DOHH2 (cell line): ENCODE measurements around the gene ALDH5A1.
A peak's percentile ranks its signal among the peaks of the same experiment; 100 is the strongest.
"Not testable (repeated sequence)": the region's sequence is repeated elsewhere in the genome, so short reads cannot be mapped to it uniquely, and the experiment has no call there.

Experiments
- H3F3A ChIP-seq: fragments of 200-600 bp; sonication (generic), shearing (Covaris generic); 2 replicates; pipeline ENCODE4 v1.6.0; 2016; ENCODE audit warnings: antibody characterized with exemption, mild to moderate bottlenecking; ENCODE audit not compliant: control insufficient read depth, insufficient read depth
- H3K27ac ChIP-seq: fragments of 200-600 bp; sonication (generic); 2 replicates; pipeline ENCODE4 v1.5.1; 2014; ENCODE audit warnings: low read depth, mild to moderate bottlenecking, low read length, moderate library complexity
- H3K27me3 ChIP-seq: fragments of 200-600 bp; sonication (generic); 2 replicates; pipeline ENCODE4 v1.6.1; 2014; ENCODE audit warnings: mild to moderate bottlenecking, low read length, mixed read lengths; ENCODE audit not compliant: control insufficient read depth
- H3K36me3 ChIP-seq: fragments of 200-600 bp; sonication (generic); 2 replicates; pipeline ENCODE4 v1.6.1; 2014; ENCODE audit warnings: mild to moderate bottlenecking, low read length, moderate library complexity, mixed read lengths; ENCODE audit not compliant: control insufficient read depth
- H3K4me1 ChIP-seq: fragments of 200-600 bp; sonication (generic); 2 replicates; pipeline ENCODE4 v1.6.1; 2014; ENCODE audit warnings: mild to moderate bottlenecking, low read length, mixed read lengths; ENCODE audit not compliant: control insufficient read depth
- H3K4me2 ChIP-seq: fragments of 200-600 bp; sonication (generic); 2 replicates; pipeline ENCODE4 v1.6.0; 2014; ENCODE audit warnings: mild to moderate bottlenecking, low read length, moderate library complexity
- H3K4me3 ChIP-seq: fragments of 200-600 bp; sonication (generic); 2 replicates; pipeline ENCODE4 v1.5.1; 2014; ENCODE audit warnings: mild to moderate bottlenecking, low read length, mixed read lengths
- H3K79me2 ChIP-seq: fragments of 200-600 bp; sonication (generic); 2 replicates; pipeline ENCODE4 v1.6.1; 2014; ENCODE audit warnings: mild to moderate bottlenecking, low read length, mixed read lengths; ENCODE audit not compliant: control insufficient read depth
- H3K9me2 ChIP-seq: fragments of 200-600 bp; sonication (generic); replicated peaks from 2 replicates; pipeline ENCODE4 v1.6.1; 2014; ENCODE audit warnings: mild to moderate bottlenecking, low read length, mixed read lengths; ENCODE audit not compliant: control insufficient read depth
- H3K9me3 ChIP-seq: fragments of 200-600 bp; sonication (generic); 2 replicates; pipeline ENCODE4 v1.6.1; 2014; ENCODE audit warnings: antibody characterized with exemption, low read length, mixed read lengths; ENCODE audit not compliant: control insufficient read depth, insufficient read depth
- H4K20me1 ChIP-seq: fragments of 200-600 bp; sonication (generic); 2 replicates; pipeline ENCODE4 v1.6.0; 2014; ENCODE audit warnings: low read depth, mild to moderate bottlenecking, antibody characterized with exemption, low read length, moderate library complexity; ENCODE audit not compliant: control insufficient read depth, insufficient read depth
- EZH2phosphoT487 ChIP-seq: fragments of 200-600 bp; sonication (generic); IDR thresholded peaks from 2 replicates; pipeline ENCODE4 v1.6.1; 2017; ENCODE audit warnings: borderline replicate concordance, mild to moderate bottlenecking, antibody characterized with exemption, low read length, moderate library complexity, mixed read lengths
- TF ChIP-seq, protein P1 (sequence below): fragments of 200-600 bp; sonication (generic); IDR thresholded peaks from one replicate; pipeline ENCODE4 v1.5.1; 2014; ENCODE audit warnings: antibody characterized with exemption, mild to moderate bottlenecking, low read depth, low read length; ENCODE audit not compliant: poor library complexity, severe bottlenecking

The ALDH5A1 gene

DNA sequence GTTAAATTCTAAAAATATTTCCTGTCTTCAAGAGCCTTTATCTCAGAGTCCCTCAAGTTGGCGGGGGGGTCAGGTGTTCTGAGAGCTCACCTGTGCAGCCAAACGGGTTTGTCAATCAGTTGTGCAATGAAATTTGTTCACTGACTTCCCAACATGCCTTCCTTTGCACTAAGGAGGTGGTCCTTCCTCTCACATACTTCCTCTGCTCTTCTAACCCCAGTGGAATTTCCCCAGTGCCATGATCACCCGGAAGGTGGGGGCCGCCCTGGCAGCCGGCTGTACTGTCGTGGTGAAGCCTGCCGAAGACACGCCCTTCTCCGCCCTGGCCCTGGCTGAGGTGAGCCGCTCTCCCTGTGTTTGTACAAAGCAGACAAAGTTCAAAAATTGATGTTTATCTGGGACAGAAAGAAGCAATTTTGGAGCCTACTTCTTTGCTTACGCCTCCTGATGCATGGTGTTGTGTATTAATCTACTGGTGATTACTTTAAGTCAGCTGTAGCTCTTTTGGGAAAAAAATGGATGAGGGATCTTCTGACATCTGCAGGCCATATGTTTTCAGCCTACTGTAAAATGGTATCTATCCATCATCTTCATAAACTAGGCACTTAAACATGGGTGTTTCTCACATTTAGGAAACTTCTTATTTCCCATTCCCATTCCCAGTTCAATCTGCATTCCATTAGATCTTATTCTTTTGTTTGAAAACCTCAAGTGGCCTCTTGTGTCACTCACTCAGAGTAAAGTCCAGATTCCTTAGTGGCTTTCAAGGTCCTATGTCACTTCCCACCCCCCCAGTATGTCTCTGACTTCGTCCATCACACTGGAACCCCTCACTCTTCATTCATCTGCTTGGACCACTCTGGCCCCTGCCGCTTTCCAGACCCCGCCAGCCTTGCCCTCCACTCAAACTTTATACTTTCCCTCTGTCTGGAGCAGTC, 10.1 kb downstream of the ALDH5A1 start:
- no peaks in the 10 kb centered on the region for H4K20me1 ChIP-seq
- H3K79me2 ChIP-seq = no peaks in the 10 kb centered on the region
- TF ChIP-seq EZH2phosphoT487 = no peak
- TF ChIP-seq, protein P1, sequence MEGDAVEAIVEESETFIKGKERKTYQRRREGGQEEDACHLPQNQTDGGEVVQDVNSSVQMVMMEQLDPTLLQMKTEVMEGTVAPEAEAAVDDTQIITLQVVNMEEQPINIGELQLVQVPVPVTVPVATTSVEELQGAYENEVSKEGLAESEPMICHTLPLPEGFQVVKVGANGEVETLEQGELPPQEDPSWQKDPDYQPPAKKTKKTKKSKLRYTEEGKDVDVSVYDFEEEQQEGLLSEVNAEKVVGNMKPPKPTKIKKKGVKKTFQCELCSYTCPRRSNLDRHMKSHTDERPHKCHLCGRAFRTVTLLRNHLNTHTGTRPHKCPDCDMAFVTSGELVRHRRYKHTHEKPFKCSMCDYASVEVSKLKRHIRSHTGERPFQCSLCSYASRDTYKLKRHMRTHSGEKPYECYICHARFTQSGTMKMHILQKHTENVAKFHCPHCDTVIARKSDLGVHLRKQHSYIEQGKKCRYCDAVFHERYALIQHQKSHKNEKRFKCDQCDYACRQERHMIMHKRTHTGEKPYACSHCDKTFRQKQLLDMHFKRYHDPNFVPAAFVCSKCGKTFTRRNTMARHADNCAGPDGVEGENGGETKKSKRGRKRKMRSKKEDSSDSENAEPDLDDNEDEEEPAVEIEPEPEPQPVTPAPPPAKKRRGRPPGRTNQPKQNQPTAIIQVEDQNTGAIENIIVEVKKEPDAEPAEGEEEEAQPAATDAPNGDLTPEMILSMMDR = no peak
- H3K4me2 ChIP-seq = no peak overlapping the region
- H3K9me3 ChIP-seq = no peaks in the 10 kb centered on the region
- peaks cover 19% of the 10 kb centered on the region for H3K36me3 ChIP-seq
- no peaks in the 10 kb centered on the region for H3F3A ChIP-seq
- no peaks in the 10 kb centered on the region for H3K4me1 ChIP-seq
- H3K27ac ChIP-seq = no peak overlapping the region
- no peaks in the 10 kb centered on the region for H3K27me3 ChIP-seq
- H3K4me3 ChIP-seq = no peak overlapping the region
- no peaks in the 10 kb centered on the region for H3K9me2 ChIP-seq

DNA sequence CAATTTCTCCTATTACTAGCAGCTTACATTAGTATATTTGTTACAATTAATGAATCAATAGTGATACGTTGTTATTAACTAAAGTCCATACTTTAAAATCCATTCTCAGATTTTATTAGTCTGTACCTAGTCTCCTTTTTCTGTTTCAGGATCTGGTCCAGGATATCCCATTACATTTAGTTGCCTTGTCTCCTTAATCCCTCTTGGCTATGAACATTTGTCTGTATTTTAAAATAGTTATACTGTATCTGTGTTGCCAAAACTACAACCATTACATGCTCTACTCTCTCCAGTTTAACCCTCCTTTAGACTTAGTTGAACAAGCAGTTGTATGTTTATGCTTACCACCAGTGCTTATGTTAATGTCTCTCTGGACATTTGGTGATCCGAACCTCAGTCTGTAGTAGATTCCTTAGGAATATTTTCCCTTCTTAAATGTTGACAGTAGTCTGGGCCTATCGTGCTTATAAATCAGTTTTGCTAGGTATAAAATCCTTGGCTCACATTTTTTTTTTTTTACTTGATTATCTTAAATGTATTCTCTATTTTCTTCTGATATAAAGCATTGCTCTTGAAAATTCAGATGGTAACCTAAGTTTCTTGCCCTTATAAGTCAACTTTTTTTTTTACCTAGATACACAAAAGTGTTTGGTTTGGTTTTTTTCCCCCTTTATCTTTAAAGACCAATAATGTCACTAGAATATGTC, 12.2 kb downstream of the ALDH5A1 start:
- H3K4me1 ChIP-seq = no peaks in the 10 kb centered on the region
- H3K9me2 ChIP-seq = no peaks in the 10 kb centered on the region
- H4K20me1 ChIP-seq = no peaks in the 10 kb centered on the region
- no peaks in the 10 kb centered on the region for H3K79me2 ChIP-seq
- TF ChIP-seq EZH2phosphoT487 = no peak
- TF ChIP-seq, protein P1 = no peak
- H3K4me3 ChIP-seq = no peak overlapping the region
- H3K9me3 ChIP-seq = no peaks in the 10 kb centered on the region
- H3K27ac ChIP-seq = no peak overlapping the region
- H3K4me2 ChIP-seq = no peak overlapping the region
- H3K27me3 ChIP-seq = no peaks in the 10 kb centered on the region
- no peaks in the 10 kb centered on the region for H3F3A ChIP-seq
- H3K36me3 ChIP-seq = peaks cover 19% of the 10 kb centered on the region

DNA sequence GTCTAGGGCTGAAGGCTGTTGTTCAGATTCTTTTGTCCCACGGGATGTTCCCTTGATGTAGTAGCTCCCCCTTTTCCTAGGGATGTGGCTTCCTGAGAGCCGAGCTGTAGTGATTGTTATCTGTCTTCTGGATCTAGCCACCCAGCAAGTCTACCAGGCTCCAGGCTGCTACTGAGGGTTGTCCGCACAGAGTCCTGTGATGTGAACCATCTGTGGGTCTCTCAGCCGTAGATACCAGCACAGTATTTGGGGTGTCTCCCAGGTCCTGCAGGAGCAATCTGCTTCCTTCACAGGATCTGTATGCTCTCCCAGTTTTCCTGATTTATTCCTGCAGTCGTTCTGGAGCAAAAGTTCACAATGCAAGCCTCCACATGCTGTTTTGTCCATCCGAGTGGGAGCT, 17.2 kb downstream of the ALDH5A1 start:
- H3K4me1 ChIP-seq = peaks cover 15% of the 10 kb centered on the region
- H4K20me1 ChIP-seq = not testable (repeated sequence)

DNA sequence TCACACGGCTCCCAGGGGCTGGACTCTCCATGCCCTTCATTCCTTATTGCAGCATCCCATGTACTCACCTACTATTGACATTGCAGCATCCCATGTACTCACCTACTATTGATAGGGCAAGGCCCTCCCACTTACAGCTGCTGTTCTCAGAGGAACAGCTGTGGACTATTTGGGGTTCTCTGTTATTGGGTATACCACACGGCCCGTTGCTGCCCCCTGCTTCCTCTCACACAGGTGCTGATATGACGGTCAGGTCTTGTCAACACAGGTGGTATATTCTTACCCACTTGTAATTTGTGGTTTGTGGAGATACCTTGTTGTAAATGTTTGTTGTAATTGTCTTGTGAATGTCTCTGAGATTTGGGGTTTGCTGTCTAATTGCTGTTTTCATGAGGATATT, 18.8 kb downstream of the ALDH5A1 start:
- Histone ChIP-seq H3K79me2 (no peaks in the 10 kb centered on the region), H3K4me2 (peak overlapping the region; percentile 49), H4K20me1 (no peaks in the 10 kb centered on the region), H3F3A (0 out of 2 replicates have a peak, but pooled peaks cover 2% of the 10 kb centered on the region), H3K4me3 (peak overlapping the region; percentile 2; the same call in 1 of the 2 replicates), H3K27ac (no peak overlapping the region), H3K9me2 (no peaks in the 10 kb centered on the region), H3K36me3 (peaks cover 19% of the 10 kb centered on the region), H3K9me3 (no peaks in the 10 kb centered on the region), H3K4me1 (peaks cover 31% of the 10 kb centered on the region), H3K27me3 (no peaks in the 10 kb centered on the region)
- TF ChIP-seq, protein P1 = peak; percentile 26
- no peak for TF ChIP-seq EZH2phosphoT487

More for the DNA sequence above, 17.2 kb downstream of the ALDH5A1 start:
- H3K27ac ChIP-seq, H3K4me3 ChIP-seq, H3K9me2 ChIP-seq, H3K4me2 ChIP-seq, H3F3A ChIP-seq, H3K9me3 ChIP-seq, H3K79me2 ChIP-seq, H3K27me3 ChIP-seq: not testable (repeated sequence)
- peaks cover 21% of the 10 kb centered on the region for H3K36me3 ChIP-seq
